ENCODE results near the gene LRMDA.
"Not testable (repeated sequence)": the region's sequence is repeated elsewhere in the genome, so short reads cannot be mapped to it uniquely, and the experiment has no call there.

LRMDA gene

GRCh38 chr10:76126607-76127527, 695.4 kb downstream of the LRMDA start:
- DNase-seq (ENCODE audit: low read depth): no peak

GRCh38 chr10:76127984-76128589, 696.7 kb downstream of the LRMDA start:
- no peak for DNase-seq (ENCODE audit: low read depth)

- no peak for DNase-seq (ENCODE audit: low read depth)
Observed at GRCh38 chr10:76129213-76129612, 697.8 kb downstream of the LRMDA start.

DNA sequence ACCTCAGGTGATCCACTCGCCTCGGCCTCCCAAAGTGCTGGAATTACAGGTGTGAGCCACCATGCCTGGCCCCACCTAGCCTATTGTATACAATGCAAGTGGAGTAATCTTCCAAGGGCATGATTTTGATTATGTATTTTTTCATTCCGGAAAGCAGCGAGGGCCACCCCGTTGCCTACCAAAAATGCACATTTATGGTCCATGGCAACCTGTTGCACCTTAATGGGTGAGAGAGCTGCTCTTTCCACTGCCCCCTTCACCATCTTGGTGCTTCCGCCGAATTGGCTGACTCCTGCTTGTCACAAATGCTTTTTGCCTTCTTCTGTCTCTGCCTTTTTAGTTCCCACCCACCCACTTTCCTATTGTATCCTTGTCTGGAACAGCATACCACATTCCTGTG, 699.5 kb downstream of the LRMDA start:
- DNase-seq (ENCODE audit: low read depth): no peak

GRCh38 chr10:76133597-76134255, 702.3 kb downstream of the LRMDA start:
- DNase-seq (ENCODE audit: low read depth): no peak

DNA sequence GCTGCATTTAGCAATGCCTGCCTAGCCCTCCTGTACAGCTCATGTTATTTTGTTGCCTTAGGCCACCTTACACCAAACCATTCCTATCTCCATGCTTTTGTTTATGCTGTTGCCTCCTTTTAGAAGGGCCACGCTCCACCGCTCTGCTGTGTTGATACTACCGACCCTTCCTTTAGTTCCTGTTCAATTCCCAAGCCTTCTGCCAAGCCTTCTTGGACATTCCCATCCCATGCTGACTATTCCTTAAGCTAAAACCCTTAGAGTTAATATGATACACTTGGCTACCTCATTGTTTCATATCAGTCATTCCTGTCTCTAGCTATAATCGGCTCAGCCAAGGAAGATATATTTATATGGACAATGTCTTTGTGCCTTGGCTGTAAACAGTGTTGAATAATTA, 705.5 kb downstream of the LRMDA start:
- no peak for DNase-seq (ENCODE audit: low read depth)

DNA sequence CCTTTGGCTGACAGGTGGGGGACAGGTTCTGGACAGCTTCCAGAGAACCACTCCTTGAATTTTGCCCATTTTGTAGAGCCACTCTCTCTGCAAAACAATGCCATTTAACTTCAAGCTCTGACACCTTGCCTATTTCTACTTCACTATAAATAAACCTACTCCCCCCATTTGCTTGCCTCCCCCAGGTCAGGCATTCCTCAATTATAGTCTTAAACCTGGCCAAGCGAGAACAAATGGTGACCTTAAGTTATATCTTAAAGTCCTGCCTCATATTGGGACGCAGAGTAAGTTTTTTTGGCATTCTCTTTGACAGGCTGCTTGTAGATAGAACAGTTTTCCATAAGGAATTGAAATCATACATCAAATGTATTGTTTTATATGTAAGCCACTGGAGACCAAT, 706.9 kb downstream of the LRMDA start:
- DNase-seq (ENCODE audit: low read depth): no peak

GRCh38 chr10:76138906-76139305, 707.5 kb downstream of the LRMDA start:
- DNase-seq (ENCODE audit: low read depth): no peak

DNA sequence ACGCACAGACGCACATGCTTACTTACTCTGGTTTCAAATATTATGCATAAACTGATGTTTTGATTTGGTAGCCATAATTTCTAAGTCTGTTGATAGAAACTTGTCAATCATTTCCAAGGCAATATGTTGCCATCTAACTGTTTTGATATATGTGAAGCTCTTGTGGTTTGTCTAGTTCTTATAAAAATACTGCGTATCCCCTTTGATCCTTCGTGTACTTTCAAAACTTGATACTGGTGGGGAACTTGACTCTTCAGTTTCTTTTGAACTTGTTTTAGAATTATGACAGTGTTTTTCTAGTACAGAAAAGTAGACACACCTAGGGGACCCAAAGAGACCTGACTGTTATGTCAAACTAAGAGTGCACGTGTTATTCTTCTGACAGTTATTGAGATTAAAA, 708.0 kb downstream of the LRMDA start:
- DNase-seq (ENCODE audit: low read depth): no peak

- DNase-seq (ENCODE audit: low read depth): no peak
Observed at GRCh38 chr10:76141376-76141775, 710.0 kb downstream of the LRMDA start.

- DNase-seq (ENCODE audit: low read depth): not testable (repeated sequence)
Observed at GRCh38 chr10:76148217-76148616, 716.8 kb downstream of the LRMDA start.

DNA sequence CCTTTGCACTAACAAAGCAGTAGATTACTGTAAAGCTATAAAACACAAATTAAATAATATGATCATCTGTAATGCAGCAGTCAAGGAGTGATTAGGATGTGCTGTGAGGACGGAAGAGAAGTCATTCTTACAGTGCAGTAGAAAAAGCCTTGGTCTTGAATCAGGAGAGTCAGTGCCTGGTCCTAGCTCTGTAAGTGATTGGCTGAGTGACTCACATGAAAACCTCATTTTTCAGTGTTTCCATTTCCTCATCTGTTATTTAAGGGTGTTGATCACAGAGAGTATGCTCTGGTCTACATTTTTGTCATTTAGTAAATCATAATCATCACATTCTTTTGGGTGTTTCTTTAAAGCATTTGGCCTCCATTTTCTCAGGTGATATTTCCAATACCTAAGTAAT, 717.8 kb downstream of the LRMDA start:
- no peak for DNase-seq (ENCODE audit: low read depth)

DNA sequence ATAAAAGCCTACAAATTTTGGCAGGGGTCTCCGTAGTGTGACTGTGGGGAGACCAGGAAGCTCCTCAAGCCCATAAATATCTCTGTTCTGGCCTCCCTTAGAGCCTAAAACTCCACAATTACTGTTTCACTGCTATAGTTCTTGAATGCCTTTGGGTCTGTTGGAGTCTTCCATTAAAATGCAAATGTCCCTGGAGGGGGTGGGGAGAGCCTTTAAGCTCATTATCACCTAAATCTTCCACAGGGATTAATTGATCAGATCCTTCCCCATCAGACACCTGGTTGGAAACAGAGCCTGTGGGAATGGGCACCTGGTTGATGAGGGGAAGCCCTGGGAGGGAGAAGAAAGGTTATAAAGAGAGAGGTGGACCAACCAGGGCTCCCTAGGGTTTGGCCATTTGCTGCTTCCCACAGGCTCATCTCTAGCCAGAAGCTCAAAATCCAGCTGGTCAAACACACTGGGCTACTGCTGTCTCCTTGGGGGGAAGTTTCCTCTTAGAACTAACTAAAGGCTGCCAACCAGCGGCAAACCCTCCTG, 718.2 kb downstream of the LRMDA start:
- no peak for DNase-seq (ENCODE audit: low read depth)

GRCh38 chr10:76150139-76150875, 718.9 kb downstream of the LRMDA start:
- no peak for DNase-seq (ENCODE audit: low read depth)

DNA sequence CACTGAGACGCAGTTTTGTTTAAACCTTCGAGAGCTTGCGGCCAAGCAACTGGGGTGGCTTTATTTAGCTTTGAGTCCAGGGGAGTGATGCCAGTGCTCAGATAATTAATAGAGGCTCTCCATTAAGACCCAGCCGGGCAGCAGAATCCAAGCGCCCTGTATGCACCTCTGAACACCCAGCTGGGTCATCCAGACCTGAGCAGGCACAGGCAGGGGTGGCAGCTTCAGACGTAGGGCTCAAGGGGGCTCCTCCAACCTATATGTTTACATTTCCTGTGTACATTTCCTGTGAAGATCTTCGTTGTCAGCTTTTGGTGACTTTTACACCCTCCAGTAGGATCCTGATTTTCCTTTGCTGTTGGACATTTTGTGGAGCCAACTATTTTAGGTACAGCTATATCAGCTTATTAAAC, 719.5 kb downstream of the LRMDA start:
- no peak for DNase-seq (ENCODE audit: low read depth)

DNA sequence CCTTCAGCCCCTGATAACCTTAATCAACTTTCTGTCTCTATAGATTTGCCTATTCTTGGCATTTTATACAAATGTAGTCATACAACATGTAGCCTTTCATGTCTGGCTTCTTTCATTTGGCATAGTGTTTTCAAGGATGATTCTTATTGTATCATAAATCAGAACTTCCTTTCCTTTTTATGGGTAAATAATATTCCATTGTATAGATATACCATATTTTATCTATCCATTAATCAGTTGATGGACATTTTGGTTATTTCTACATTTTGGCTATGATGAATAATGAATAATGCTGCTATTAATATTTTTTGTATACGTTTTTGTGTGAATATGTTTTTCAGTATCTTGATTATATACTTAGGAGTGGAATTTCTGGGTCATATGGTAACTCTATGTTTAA, 720.8 kb downstream of the LRMDA start:
- DNase-seq (ENCODE audit: low read depth): no peak

DNA sequence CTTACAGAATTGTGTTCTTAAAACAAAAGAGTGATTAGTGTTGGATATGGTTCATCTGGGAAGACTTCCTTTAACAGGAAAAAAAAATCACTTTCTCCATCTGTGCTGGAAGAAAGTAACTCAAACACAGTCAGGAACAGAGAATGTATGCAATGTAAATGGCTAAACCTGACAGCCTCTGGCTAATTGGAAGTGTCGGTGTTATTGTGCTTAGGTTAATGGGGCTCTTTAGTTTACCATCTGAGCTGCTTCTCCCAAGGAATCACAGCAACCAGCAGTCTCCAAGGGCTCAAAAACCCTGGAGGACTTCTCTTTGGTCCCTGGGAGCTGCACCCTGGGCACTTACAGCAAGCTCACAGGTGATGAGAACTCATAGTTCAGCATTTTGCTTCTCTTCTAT, 724.5 kb downstream of the LRMDA start:
- DNase-seq (ENCODE audit: low read depth): no peak

DNA sequence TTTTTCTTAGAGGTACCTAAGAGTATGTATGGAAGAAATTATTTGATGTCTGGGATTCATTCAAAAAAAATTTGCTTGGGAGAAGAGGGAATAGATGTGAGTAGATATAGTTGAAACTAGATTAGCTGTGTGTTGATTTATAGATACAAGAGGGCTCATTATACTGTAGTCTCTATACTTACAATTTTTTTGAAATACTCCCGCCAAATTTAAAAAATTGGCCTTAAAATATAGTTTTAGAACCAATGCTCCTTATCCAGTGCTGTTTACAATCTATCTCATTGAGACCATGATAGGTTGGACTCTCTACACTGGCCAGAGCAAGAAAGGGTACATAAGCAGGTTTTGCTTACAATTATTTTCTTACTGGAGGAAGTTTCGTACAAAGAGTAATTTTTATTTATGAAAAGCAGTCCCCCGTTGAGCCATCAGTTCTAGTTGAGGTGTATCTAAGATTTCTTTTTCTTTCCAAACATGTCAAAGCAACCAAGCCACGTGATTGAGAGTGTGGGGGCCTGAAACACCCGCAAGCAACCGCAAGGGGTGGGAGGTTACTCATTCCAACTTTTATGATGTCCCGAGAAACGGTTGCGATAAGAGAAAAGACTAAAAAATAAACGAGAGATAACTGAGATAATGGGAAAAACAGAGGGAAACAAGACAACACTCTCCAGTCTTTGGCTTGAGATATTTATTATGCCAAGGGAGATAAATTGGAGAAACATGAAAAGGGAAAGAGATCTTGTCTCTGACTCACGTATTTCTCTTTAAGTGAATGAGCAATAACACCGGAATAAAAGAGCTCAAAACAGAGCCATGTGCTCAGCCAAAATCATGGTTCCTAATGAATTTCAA, 729.2 kb downstream of the LRMDA start:
- DNase-seq (ENCODE audit: low read depth): no peak

- DNase-seq (ENCODE audit: low read depth): no peak
Observed at GRCh38 chr10:76161301-76161582, 729.8 kb downstream of the LRMDA start.

DNA sequence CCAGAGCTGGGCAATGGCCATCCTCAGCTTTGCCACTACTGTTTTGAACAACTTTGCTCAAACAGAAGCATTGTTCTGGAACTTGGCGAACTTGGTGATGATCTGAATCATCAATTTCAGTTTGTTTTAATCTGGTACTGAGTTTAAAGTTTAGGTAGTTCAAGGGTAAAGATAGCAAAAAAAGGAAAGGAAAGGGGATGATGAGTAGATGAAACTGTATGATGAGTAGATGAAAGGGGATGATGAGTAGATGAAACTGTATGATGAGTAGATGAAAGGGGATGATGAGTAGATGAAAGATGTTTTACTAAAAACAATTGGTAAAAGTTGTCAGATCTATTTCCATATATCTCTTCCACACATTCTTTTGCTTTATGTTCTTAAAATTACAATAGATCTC, 737.0 kb downstream of the LRMDA start:
- no peak for DNase-seq (ENCODE audit: low read depth)

- no peak for DNase-seq (ENCODE audit: low read depth)
Observed at GRCh38 chr10:76169246-76169645, 737.8 kb downstream of the LRMDA start.

Data from stimulated activated CD8-positive, alpha-beta memory T cell treated with anti-CD3 and anti-CD28 coated beads, Interleukin-15, amount 100 ng/mL, for 1 hour (primary cell).